GM12878 (cell line): ENCODE data around the gene TIPARP. TPM values are rescaled to one million over a fixed set of nuclear protein-coding genes. Genes with fewer than 3 reads are reported as not detected.

Experiments
- ATF7 ChIP-seq: fragments of 450-650 bp; IDR thresholded peaks from 2 replicates; pipeline ENCODE4 v1.6.1; 2016; ENCODE audit warnings: low read depth, mild to moderate bottlenecking
- CBFB ChIP-seq: IDR thresholded peaks from 2 replicates; pipeline ENCODE4 v1.6.1; 2016; ENCODE audit warnings: antibody characterized with exemption, low read depth
- CHD2 ChIP-seq: IDR thresholded peaks from 2 replicates; pipeline ENCODE4 v1.6.1; 2011; ENCODE audit warnings: low read depth, low read length, improper control_type of control experiment, borderline replicate concordance
- CREM ChIP-seq: IDR thresholded peaks from 2 replicates; pipeline ENCODE4 v1.6.1; 2014; ENCODE audit warnings: antibody characterized with exemption, low read depth
- ETV6 ChIP-seq, 2 experiments: fragments of 450-650 bp in 1 of 2; IDR thresholded peaks in 1 of 2; conservative IDR thresholded peaks in 1 of 2; 2 replicates each; pipeline ENCODE4 v1.6.1; 2014; ENCODE audit warnings: antibody characterized with exemption in 1 of 2, borderline replicate concordance in 1 of 2, low read depth in 1 of 2, mild to moderate bottlenecking in 1 of 2, moderate library complexity in 1 of 2
- FOXK2 ChIP-seq: fragments of 450-650 bp; IDR thresholded peaks from 2 replicates; pipeline ENCODE4 v1.6.1; 2017; ENCODE audit warnings: mild to moderate bottlenecking, moderate library complexity
- FOXM1 ChIP-seq: IDR thresholded peaks from 2 replicates; pipeline ENCODE4 v1.6.1; 2012; ENCODE audit warnings: low read depth, mild to moderate bottlenecking, inconsistent platforms, low read length, moderate library complexity
- HDGF ChIP-seq: fragments of 450-650 bp; IDR thresholded peaks from 2 replicates; pipeline ENCODE4 v1.6.1; 2016; ENCODE audit warnings: antibody characterized with exemption
- IKZF1 ChIP-seq: fragments of 450-650 bp; conservative IDR thresholded peaks from 2 replicates; pipeline ENCODE4 v1.6.1; 2017; ENCODE audit warnings: antibody characterized with exemption, mild to moderate bottlenecking
- IRF4 ChIP-seq: IDR thresholded peaks from 2 replicates; pipeline ENCODE4 v1.6.1; 2011; ENCODE audit warnings: low read depth, low read length
- IRF5 ChIP-seq: fragments of 450-650 bp; IDR thresholded peaks from 2 replicates; pipeline ENCODE4 v1.6.1; 2017; ENCODE audit warnings: borderline replicate concordance
- JUNB ChIP-seq: IDR thresholded peaks from 2 replicates; pipeline ENCODE4 v1.6.1; 2016; ENCODE audit warnings: antibody characterized with exemption, mild to moderate bottlenecking
- MTA3 ChIP-seq: IDR thresholded peaks from 2 replicates; pipeline ENCODE4 v1.6.1; 2012; ENCODE audit warnings: low read length, inconsistent platforms, borderline replicate concordance
- NFIC ChIP-seq: IDR thresholded peaks from 2 replicates; pipeline ENCODE4 v1.6.1; 2012; ENCODE audit warnings: low read depth, mild to moderate bottlenecking, inconsistent platforms, low read length, moderate library complexity
- SKIL ChIP-seq: fragments of 450-650 bp; IDR thresholded peaks from 2 replicates; pipeline ENCODE4 v1.6.1; 2017; ENCODE audit warnings: mild to moderate bottlenecking, low read depth, inconsistent platforms; ENCODE audit not compliant: poor library complexity, severe bottlenecking
- TCF12 ChIP-seq: IDR thresholded peaks from 2 replicates; pipeline ENCODE4 v1.6.1; 2011; ENCODE audit warnings: low read depth, mild to moderate bottlenecking, low read length
- TCF7 ChIP-seq: IDR thresholded peaks from 2 replicates; pipeline ENCODE4 v1.6.1; 2014; ENCODE audit warnings: antibody characterized with exemption, borderline replicate concordance
- ZNF384 ChIP-seq: IDR thresholded peaks from 2 replicates; pipeline ENCODE4 v1.6.1; 2012; ENCODE audit warnings: low read depth, mild to moderate bottlenecking, low read length, improper control_type of control experiment, borderline replicate concordance
- polyA plus RNA-seq, 11 experiments: library from polyadenylated mRNA; depleted of rRNA in 4 of 11; unstranded in 6 of 11; stranded (reverse) in 5 of 11; fragments of >200 nt; fragmentation: Nextera tagmentation in 4 of 11; fragmentation: Illumina TruSeq in 1 of 11; extraction: Ambion mirVana in 4 of 11; extraction: Trizol in 1 of 11; gene quantifications; 1 replicate in 1 of 11; 2 replicates in 10 of 11; pipeline versions ENCODE4 v1.2.1 to v1.2.3, GENCODE V29; 2011 to 2016; ENCODE audit warnings: inconsistent platforms in 2 of 11, missing spikeins in 2 of 11, low read depth in 1 of 11
- total RNA-seq, 4 experiments: library from RNA; depleted of rRNA in 3 of 4; stranded (reverse); fragments of >200 nt in 3 of 4; fragmentation: Illumina TruSeq in 1 of 4; extraction: Trizol in 1 of 4; gene quantifications; 2 replicates each; pipeline versions ENCODE4 v1.2.1 to v1.2.3, GENCODE V29; 2013 to 2021
- TF ChIP-seq, protein P1 (sequence below): IDR thresholded peaks from 2 replicates; pipeline ENCODE4 v1.6.1; 2011; ENCODE audit warnings: borderline replicate concordance, low read depth, mild to moderate bottlenecking, moderate library complexity, low read length; ENCODE audit not compliant: insufficient read depth, poor library complexity, severe bottlenecking
- TF ChIP-seq, protein P2 (sequence below): fragments of 450-650 bp; IDR thresholded peaks from 2 replicates; pipeline ENCODE4 v1.6.1; 2016; ENCODE audit warnings: mild to moderate bottlenecking
- TF ChIP-seq, protein P3 (sequence below): fragments of 450-650 bp; IDR thresholded peaks from 2 replicates; pipeline ENCODE4 v1.6.1; 2017; ENCODE audit warnings: mild to moderate bottlenecking

Gene TIPARP
- total and polyA plus RNA-seq, 10 of the 15 experiments (the other 5 are each of a cell fraction or from before 2014, with no cell fraction given), result 3.2 to 21.5 (median 12.0) TPM

DNA sequence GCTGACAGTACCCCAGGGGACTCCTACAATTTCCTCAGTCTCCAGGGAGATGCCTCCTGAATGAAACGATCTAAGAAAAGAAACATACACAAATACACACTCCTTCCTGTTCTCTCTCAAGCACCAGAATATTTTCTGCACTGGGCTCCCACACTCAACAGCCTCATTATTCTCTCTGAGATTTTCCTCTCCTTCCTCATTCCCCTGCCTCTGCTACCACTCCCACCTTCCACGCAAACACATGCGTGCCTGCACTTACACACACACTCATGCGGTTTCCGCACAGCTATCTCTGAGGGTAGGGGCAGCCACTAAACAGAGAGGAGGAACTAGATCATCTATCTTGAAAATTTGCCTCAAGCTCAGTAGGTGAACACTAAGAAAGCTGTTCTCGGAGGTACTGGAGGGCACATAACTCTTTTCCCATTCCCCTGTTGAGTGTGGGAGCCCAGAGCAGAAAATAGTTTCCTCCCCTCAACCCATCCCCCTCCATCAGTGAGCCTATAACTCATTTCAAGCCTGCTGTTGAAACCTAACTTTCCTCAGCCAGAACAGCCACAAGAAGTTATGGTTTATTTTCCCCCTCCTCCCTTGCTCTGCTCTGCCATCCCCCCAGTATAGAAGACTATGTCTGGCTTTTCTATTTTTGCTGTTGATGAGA, 30.5 kb upstream of the TIPARP start (continued):
- TF ChIP-seq HDGF, result peak; percentile 71
- TF ChIP-seq FOXM1, result peak; percentile 78; the same call in 1 of the 2 replicates
- TF ChIP-seq IRF5, result peak; percentile 76; the same call in 1 of the 2 replicates
- TF ChIP-seq CHD2, result peak; percentile 50; the same call in 1 of the 2 replicates
- peak; percentile 53; the same call in 1 of the 2 replicates for TF ChIP-seq IRF4
- 0 out of 2 replicates have a peak, but pooled peaks have one; percentile 9 for TF ChIP-seq TCF12
- no peak for TF ChIP-seq ZNF384
- TF ChIP-seq TCF7, result 0 out of 2 replicates have a peak, but pooled peaks have one; percentile 17
- TF ChIP-seq SKIL, result peak; percentile 81
- peak; percentile 83 for TF ChIP-seq IKZF1
- TF ChIP-seq ATF7, result peak; percentile 73
- TF ChIP-seq CBFB, result peak; percentile 78
- TF ChIP-seq FOXK2, result no peak
- TF ChIP-seq NFIC, result peak; percentile 25; the same call in 1 of the 2 replicates
- TF ChIP-seq, protein P1, sequence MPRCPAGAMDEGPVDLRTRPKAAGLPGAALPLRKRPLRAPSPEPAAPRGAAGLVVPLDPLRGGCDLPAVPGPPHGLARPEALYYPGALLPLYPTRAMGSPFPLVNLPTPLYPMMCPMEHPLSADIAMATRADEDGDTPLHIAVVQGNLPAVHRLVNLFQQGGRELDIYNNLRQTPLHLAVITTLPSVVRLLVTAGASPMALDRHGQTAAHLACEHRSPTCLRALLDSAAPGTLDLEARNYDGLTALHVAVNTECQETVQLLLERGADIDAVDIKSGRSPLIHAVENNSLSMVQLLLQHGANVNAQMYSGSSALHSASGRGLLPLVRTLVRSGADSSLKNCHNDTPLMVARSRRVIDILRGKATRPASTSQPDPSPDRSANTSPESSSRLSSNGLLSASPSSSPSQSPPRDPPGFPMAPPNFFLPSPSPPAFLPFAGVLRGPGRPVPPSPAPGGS, result peak; percentile 74
- TF ChIP-seq, protein P2, sequence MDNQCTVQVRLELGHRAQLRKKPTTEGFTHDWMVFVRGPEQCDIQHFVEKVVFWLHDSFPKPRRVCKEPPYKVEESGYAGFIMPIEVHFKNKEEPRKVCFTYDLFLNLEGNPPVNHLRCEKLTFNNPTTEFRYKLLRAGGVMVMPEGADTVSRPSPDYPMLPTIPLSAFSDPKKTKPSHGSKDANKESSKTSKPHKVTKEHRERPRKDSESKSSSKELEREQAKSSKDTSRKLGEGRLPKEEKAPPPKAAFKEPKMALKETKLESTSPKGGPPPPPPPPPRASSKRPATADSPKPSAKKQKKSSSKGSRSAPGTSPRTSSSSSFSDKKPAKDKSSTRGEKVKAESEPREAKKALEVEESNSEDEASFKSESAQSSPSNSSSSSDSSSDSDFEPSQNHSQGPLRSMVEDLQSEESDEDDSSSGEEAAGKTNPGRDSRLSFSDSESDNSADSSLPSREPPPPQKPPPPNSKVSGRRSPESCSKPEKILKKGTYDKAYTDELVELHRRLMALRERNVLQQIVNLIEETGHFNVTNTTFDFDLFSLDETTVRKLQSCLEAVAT, result peak; percentile 86
- no peak for TF ChIP-seq CREM
- TF ChIP-seq ETV6 (conservative IDR thresholded peaks at IDR 0.05 in 1 of 2, IDR thresholded peaks at IDR 0.05 in 1 of 2; ENCODE audit: borderline replicate concordance in 1 of 2, low read depth in 1 of 2), result peak in 1 of 2 experiments; percentile 56; a peak in 1 of 4 replicates
- TF ChIP-seq, protein P3, sequence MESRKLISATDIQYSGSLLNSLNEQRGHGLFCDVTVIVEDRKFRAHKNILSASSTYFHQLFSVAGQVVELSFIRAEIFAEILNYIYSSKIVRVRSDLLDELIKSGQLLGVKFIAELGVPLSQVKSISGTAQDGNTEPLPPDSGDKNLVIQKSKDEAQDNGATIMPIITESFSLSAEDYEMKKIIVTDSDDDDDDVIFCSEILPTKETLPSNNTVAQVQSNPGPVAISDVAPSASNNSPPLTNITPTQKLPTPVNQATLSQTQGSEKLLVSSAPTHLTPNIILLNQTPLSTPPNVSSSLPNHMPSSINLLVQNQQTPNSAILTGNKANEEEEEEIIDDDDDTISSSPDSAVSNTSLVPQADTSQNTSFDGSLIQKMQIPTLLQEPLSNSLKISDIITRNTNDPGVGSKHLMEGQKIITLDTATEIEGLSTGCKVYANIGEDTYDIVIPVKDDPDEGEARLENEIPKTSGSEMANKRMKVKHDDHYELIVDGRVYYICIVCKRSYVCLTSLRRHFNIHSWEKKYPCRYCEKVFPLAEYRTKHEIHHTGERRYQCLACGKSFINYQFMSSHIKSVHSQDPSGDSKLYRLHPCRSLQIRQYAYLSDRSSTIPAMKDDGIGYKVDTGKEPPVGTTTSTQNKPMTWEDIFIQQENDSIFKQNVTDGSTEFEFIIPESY, result no peak
- TF ChIP-seq MTA3, result peak; percentile 60; the same call in 1 of the 2 replicates
- peak; percentile 40; the same call in 1 of the 2 replicates for TF ChIP-seq JUNB
